Endothelial cell of umbilical vein (primary cell): Measurements from ENCODE around the gene ITPR1. TPM values are rescaled to one million over a fixed set of nuclear protein-coding genes. Genes with fewer than 3 reads are reported as not detected.

Experiments used
- BruUV-seq: library from RNA; stranded (reverse); fragments of 400-500 nt; replicated peaks from 2 replicates; lab custom pipeline; 2021; lab: Mats Ljungman, UMichigan
- CTCF ChIA-PET: fragments of 300-600, 350-600 bp; sonication (Branson Sonifier 250); formaldehyde crosslinking; loops from one replicate; lab custom pipeline; 2021; ENCODE audit warnings: antibody characterized with exemption, inconsistent platforms; lab: Charles Lee
- POLR2A ChIA-PET: fragments of 300-600, 350-600 bp; sonication (Branson Sonifier 250); formaldehyde crosslinking; loops from one replicate; lab custom pipeline; 2021; ENCODE audit warnings: antibody characterized with exemption, inconsistent platforms; lab: Charles Lee
- DNase-seq: peaks from one replicate; pipeline ENCODE4 v3.0.0-alpha.2; 2011; ENCODE audit warnings: low read depth, low spot score
- FAIRE-seq: peaks from 2 replicates; lab custom pipeline; 2011; peaks lifted over from hg19 to GRCh38; lab: Jason Lieb, UNC
- H2AFZ ChIP-seq: 2 replicates; pipeline ENCODE4 v1.6.0; 2012; ENCODE audit warnings: low read depth, low read length, control low read depth, inconsistent platforms
- H3K27ac ChIP-seq: 2 replicates; pipeline ENCODE4 v1.5.1; 2011; ENCODE audit warnings: low read depth, mild to moderate bottlenecking, control low read depth, low read length, moderate library complexity; ENCODE audit not compliant: insufficient read depth
- H3K27me3 ChIP-seq, 2 experiments: 2 replicates each; pipeline versions ENCODE4 v1.6.0 to v1.6.1; 2011; ENCODE audit warnings: low read length in 2 of 2, mixed read lengths in 1 of 2; ENCODE audit not compliant: control insufficient read depth in 2 of 2, insufficient read depth in 2 of 2
- H3K36me3 ChIP-seq, 2 experiments: 2 replicates in 1 of 2; 3 replicates in 1 of 2; pipeline ENCODE4 v1.5.1; 2011; ENCODE audit warnings: low read length in 2 of 2, mild to moderate bottlenecking in 1 of 2, moderate library complexity in 1 of 2; ENCODE audit not compliant: control insufficient read depth in 2 of 2, insufficient read depth in 2 of 2; ENCODE audit errors: extremely low read depth in 1 of 2
- H3K4me1 ChIP-seq: 3 replicates; pipeline ENCODE4 v1.5.1; 2011; ENCODE audit warnings: mild to moderate bottlenecking, low read length; ENCODE audit not compliant: control insufficient read depth, insufficient read depth; ENCODE audit errors: extremely low read depth
- H3K4me2 ChIP-seq: 2 replicates; pipeline ENCODE4 v1.6.1; 2011; ENCODE audit warnings: low read length, control low read depth, mixed read lengths; ENCODE audit not compliant: insufficient read depth
- H3K4me3 ChIP-seq, 3 experiments: fragments of 200-600 bp in 1 of 3; sonication (generic), shearing (Covaris generic) in 1 of 3; replicated peaks in 1 of 3; 2 replicates each; pipeline ENCODE4 v1.5.1; 2011 to 2016; ENCODE audit warnings: control low read depth in 3 of 3, low read length in 3 of 3, mild to moderate bottlenecking in 2 of 3, inconsistent platforms in 1 of 3, low read depth in 1 of 3, moderate library complexity in 1 of 3; ENCODE audit not compliant: insufficient read depth in 1 of 3
- H3K79me2 ChIP-seq: 2 replicates; pipeline ENCODE4 v1.6.0; 2012; ENCODE audit warnings: low read length, inconsistent platforms; ENCODE audit not compliant: control insufficient read depth, insufficient read depth
- H3K9ac ChIP-seq: replicated peaks from 2 replicates; pipeline ENCODE3; 2011; ENCODE audit warnings: low read length, control low read depth; ENCODE audit not compliant: insufficient read depth; ENCODE audit errors: extremely low read depth
- H3K9me1 ChIP-seq: replicated peaks from 3 replicates; pipeline ENCODE4 v1.6.0; 2011; ENCODE audit warnings: mild to moderate bottlenecking, low read length; ENCODE audit not compliant: control insufficient read depth, insufficient read depth; ENCODE audit errors: extremely low read depth
- H3K9me3 ChIP-seq: replicated peaks from 2 replicates; pipeline ENCODE4 v1.5.1; 2012; ENCODE audit warnings: low read length, inconsistent platforms; ENCODE audit not compliant: control insufficient read depth, insufficient read depth
- H4K20me1 ChIP-seq: replicated peaks from 2 replicates; pipeline ENCODE3; 2011; ENCODE audit warnings: mild to moderate bottlenecking, low read length; ENCODE audit not compliant: control insufficient read depth, insufficient read depth; ENCODE audit errors: extremely low read depth
- CTCF ChIP-seq, 2 donors: IDR thresholded peaks; 1 replicate in 1 of 2; 2 replicates in 1 of 2; pipeline ENCODE4 v1.5.1; 2011; ENCODE audit warnings: low read length in 2 of 2, mild to moderate bottlenecking in 2 of 2, moderate library complexity in 2 of 2, control low read depth in 1 of 2, inconsistent platforms in 1 of 2, low read depth in 1 of 2; ENCODE audit not compliant: insufficient read depth in 1 of 2; ENCODE audit errors: extremely low read depth in 1 of 2
- EZH2 ChIP-seq: IDR thresholded peaks from 2 replicates; pipeline ENCODE4 v1.6.1; 2012; ENCODE audit warnings: borderline replicate concordance, low read depth, mild to moderate bottlenecking, moderate library complexity, low read length, inconsistent platforms; ENCODE audit not compliant: severe bottlenecking
- FOS ChIP-seq: IDR thresholded peaks from 2 replicates; pipeline ENCODE4 v1.6.1; 2011; ENCODE audit warnings: mild to moderate bottlenecking, low read length, moderate library complexity, borderline replicate concordance; ENCODE audit not compliant: insufficient read depth
- GATA2 ChIP-seq: IDR thresholded peaks from 2 replicates; pipeline ENCODE4 v1.7.0; 2011; ENCODE audit warnings: low read depth, mild to moderate bottlenecking, moderate library complexity, mixed read lengths, low read length; ENCODE audit not compliant: insufficient read length, insufficient read depth
- JUN ChIP-seq: IDR thresholded peaks from 2 replicates; pipeline ENCODE4 v1.6.1; 2011; ENCODE audit warnings: borderline replicate concordance, low read depth; ENCODE audit not compliant: insufficient read length, insufficient read depth
- MAX ChIP-seq: IDR thresholded peaks from 2 replicates; pipeline ENCODE4 v1.6.1; 2011; ENCODE audit not compliant: insufficient read depth, insufficient read length
- MYC ChIP-seq: IDR thresholded peaks from one replicate; pipeline ENCODE4 v1.6.1; 2011; ENCODE audit warnings: mild to moderate bottlenecking, low read depth, low read length
- POLR2AphosphoS5 ChIP-seq: IDR thresholded peaks from 2 replicates; pipeline ENCODE4 v1.6.1; 2012; ENCODE audit warnings: low read depth, mild to moderate bottlenecking, control low read depth, low read length, moderate library complexity; ENCODE audit not compliant: insufficient read depth
- dilution Hi-C: fragments of 300-500 bp; cut with MboI; formaldehyde crosslinking; loops from one replicate; pipeline ENCODE4 v1.15.0; 2019; ENCODE audit warnings: low sequenced_read_pairs; ENCODE audit not compliant: extremely low pct_ligation_motif_present
- intact Hi-C: fragments of 100-400 bp; cut with micrococcal nuclease; formaldehyde crosslinking; loops from one replicate; pipeline ENCODE4 v1.10.0; 2022
- polyA plus RNA-seq, 4 experiments: library from polyadenylated mRNA; depleted of rRNA in 3 of 4; stranded (reverse) in 3 of 4; unstranded in 1 of 4; fragments of >200 nt; gene quantifications; 2 replicates each; pipeline versions ENCODE4 v1.2.1 to v1.2.3, GENCODE V29; 2011 to 2012; ENCODE audit warnings: missing spikeins in 1 of 4
- total RNA-seq: library from RNA; stranded (reverse); gene quantifications from 2 replicates; pipeline ENCODE4 v1.2.3, GENCODE V29; 2021

The ITPR1 gene
- total and polyA plus RNA-seq, 2 donors (not counting 3 experiments of a cell fraction or from before 2014, with no cell fraction given): 5.1 to 16.1 TPM

- POLR2A ChIA-PET: no interaction called here
- no peaks in the 10 kb centered on the region for H3K36me3 ChIP-seq
- no peak overlapping the region for H2AFZ ChIP-seq
- dilution Hi-C loops (no loop called here), intact Hi-C loops (no loop called here)
- no peaks in the 10 kb centered on the region for H3K4me1 ChIP-seq
- TF ChIP-seq MAX (no peak), FOS (no peak), POLR2AphosphoS5 (no peak), EZH2 (no peak), JUN (no peak), GATA2 (no peak), MYC (no peak), CTCF (IDR thresholded peaks at IDR 0.05; ENCODE audit: extremely low read depth in 1 of 2, insufficient read depth in 1 of 2, low read depth in 1 of 2, low read length in 2 of 2) (no peak)
- no TSS peak for BruUV-seq
- DNase-seq (no peak), FAIRE-seq (no peak)
- no peak overlapping the region for H3K4me2 ChIP-seq
- H3K9me1 ChIP-seq: no peaks in the 10 kb centered on the region
- CTCF ChIA-PET: interaction anchor here (0.9 to 1.0 kb wide), 2 partner anchors 88 to 214 kb away, joined by 3 read pairs; no protein-coding TSS in a partner anchor
- no peak overlapping the region for H3K9ac ChIP-seq
- no peaks in the 10 kb centered on the region for H3K27me3 ChIP-seq
- H3K27ac ChIP-seq: no peak overlapping the region
- H3K9me3 ChIP-seq: no peaks in the 10 kb centered on the region
- H4K20me1 ChIP-seq: no peaks in the 10 kb centered on the region
- no peak overlapping the region for H3K4me3 ChIP-seq
- no peaks in the 10 kb centered on the region for H3K79me2 ChIP-seq
Observed at GRCh38 chr3:4766263-4766662, 273.1 kb downstream of the ITPR1 start.
